Stimulated activated CD4-positive, alpha-beta T cell treated with anti-CD3 and anti-CD28 coated beads, Interleukin-15, amount 100 ng/mL, for 24 hours (primary cell): ENCODE results near the gene PRR3.

Experiments
- DNase-seq: peaks from one replicate; pipeline ENCODE4 v3.0.0-alpha.2; 2020

Gene PRR3

GRCh38 chr6:30573113-30573512 lies 16.0 kb downstream of the PRR3 start:
- no peak for DNase-seq

- no peak for DNase-seq
These were observed 21.0 kb downstream of the PRR3 start for GRCh38 chr6:30578051-30578450.

- no peak for DNase-seq
These were observed 26.8 kb downstream of the PRR3 start for GRCh38 chr6:30583921-30584320.

- DNase-seq, result no peak
These were observed 32.8 kb downstream of the PRR3 start for GRCh38 chr6:30589754-30590358.

- no peak for DNase-seq
These were observed 33.4 kb downstream of the PRR3 start for GRCh38 chr6:30590509-30590908.

GRCh38 chr6:30591008-30591407 lies 33.9 kb downstream of the PRR3 start:
- no peak for DNase-seq

GRCh38 chr6:30592287-30592686 lies 35.2 kb downstream of the PRR3 start:
- no peak for DNase-seq

- peak; percentile 87 for DNase-seq
These were observed 40.4 kb downstream of the PRR3 start for GRCh38 chr6:30597315-30598144.

- no peak for DNase-seq
These were observed 42.0 kb downstream of the PRR3 start for GRCh38 chr6:30598912-30599624.

- no peak for DNase-seq
These were observed 42.7 kb downstream of the PRR3 start for GRCh38 chr6:30599625-30600324.

GRCh38 chr6:30600451-30600961 lies 43.4 kb downstream of the PRR3 start:
- no peak for DNase-seq

GRCh38 chr6:30601436-30601814 lies 44.3 kb downstream of the PRR3 start:
- DNase-seq, result no peak

GRCh38 chr6:30601815-30602641 lies 44.9 kb downstream of the PRR3 start:
- no peak for DNase-seq

- DNase-seq, result no peak
These were observed 46.9 kb downstream of the PRR3 start for GRCh38 chr6:30603961-30604360.

- no peak for DNase-seq
These were observed 53.0 kb downstream of the PRR3 start for GRCh38 chr6:30610065-30610464.

GRCh38 chr6:30611150-30611855 lies 54.2 kb downstream of the PRR3 start:
- DNase-seq, result no peak

GRCh38 chr6:30611856-30612194 lies 54.7 kb downstream of the PRR3 start:
- DNase-seq, result no peak

GRCh38 chr6:30612213-30612612 lies 55.1 kb downstream of the PRR3 start:
- DNase-seq, result no peak

- DNase-seq, result no peak
These were observed 55.7 kb downstream of the PRR3 start for GRCh38 chr6:30612687-30613248.
